ENCODE data around the gene LRP1B. TPM values are rescaled to one million over a fixed set of nuclear protein-coding genes. Genes with fewer than 3 reads are reported as not detected.

Gene LRP1B
- polyA plus RNA-seq, 1 of the 3 experiments (the other 2 are of a cell fraction) = 0.28 TPM

- H3K4me3 ChIP-seq (ENCODE audit: low read depth in 2 of 2, low read length in 1 of 2) = no peak overlapping the region
- H3F3A ChIP-seq (replicated peaks; ENCODE audit: insufficient read depth) = no peaks in the 10 kb centered on the region
- POLR2A ChIA-PET = no interaction called here
- CTCF ChIA-PET = no interaction called here
- no peaks in the 10 kb centered on the region for H3K9me2 ChIP-seq
- H3K4me2 ChIP-seq = no peak overlapping the region
- no peak for TF ChIP-seq EZH2phosphoT487 (IDR thresholded peaks at IDR 0.05; ENCODE audit: borderline replicate concordance, low read depth)
- H3K27me3 ChIP-seq (ENCODE audit: insufficient read depth) = no peaks in the 10 kb centered on the region
- no peaks in the 10 kb centered on the region for H3K79me2 ChIP-seq (ENCODE audit: insufficient read depth)
- H3K9me3 ChIP-seq = no peaks in the 10 kb centered on the region
- no peaks in the 10 kb centered on the region for H4K20me1 ChIP-seq (ENCODE audit: insufficient read depth)
- no peak overlapping the region for H3K9ac ChIP-seq
- H2AFZ ChIP-seq (ENCODE audit: low read depth) = no peak overlapping the region
- WGBS (ENCODE audit: low lambda C conversion rate) = 91% methylated on average over 1 of the region's 1 CpG
- DNase-seq = no peak
- peaks cover 0 to 9% of the 10 kb centered on the region in 2 experiments; a peak in 1 of 4 replicates for H3K4me1 ChIP-seq (ENCODE audit: control insufficient read depth in 1 of 2, insufficient read depth in 2 of 2, low read depth in 1 of 2, low read length in 1 of 2)
- no peaks in the 10 kb centered on the region for H3K36me3 ChIP-seq (replicated peaks in 1 of 2; ENCODE audit: control insufficient read depth in 1 of 2, insufficient read depth in 2 of 2, low read length in 1 of 2)
- no peak overlapping the region for H3K27ac ChIP-seq (ENCODE audit: low read depth in 2 of 2, low read length in 1 of 2)
Measured at GRCh38 chr2:140363131-140363530, 1767.7 kb downstream of the LRP1B start.

GRCh38 chr2:140362361-140362760 is 1768.5 kb downstream of the LRP1B start:
- Histone ChIP-seq H3K4me1 (ENCODE audit: control insufficient read depth in 1 of 2, insufficient read depth in 2 of 2, low read depth in 1 of 2, low read length in 1 of 2) (peaks cover 0 to 9% of the 10 kb centered on the region in 2 experiments; a peak in 1 of 4 replicates), H3K9ac (no peak overlapping the region), H3K9me2 (no peaks in the 10 kb centered on the region), H3F3A (replicated peaks; ENCODE audit: insufficient read depth) (no peaks in the 10 kb centered on the region), H3K4me2 (no peak overlapping the region), H3K27me3 (ENCODE audit: insufficient read depth) (no peaks in the 10 kb centered on the region), H4K20me1 (ENCODE audit: insufficient read depth) (no peaks in the 10 kb centered on the region), H3K27ac (ENCODE audit: low read depth in 2 of 2, low read length in 1 of 2) (no peak overlapping the region), H3K4me3 (ENCODE audit: low read depth in 2 of 2, low read length in 1 of 2) (no peak overlapping the region), H3K79me2 (ENCODE audit: insufficient read depth) (no peaks in the 10 kb centered on the region), H3K9me3 (no peaks in the 10 kb centered on the region), H2AFZ (ENCODE audit: low read depth) (no peak overlapping the region), H3K36me3 (replicated peaks in 1 of 2; ENCODE audit: control insufficient read depth in 1 of 2, insufficient read depth in 2 of 2, low read length in 1 of 2) (no peaks in the 10 kb centered on the region)
- WGBS (ENCODE audit: low lambda C conversion rate) = 95% methylated on average over 1 of the region's 1 CpG
- ChIA-PET CTCF (no interaction called here), POLR2A (no interaction called here)
- TF ChIP-seq USF1 (IDR thresholded peaks at IDR 0.05; ENCODE audit: borderline replicate concordance, low read depth) (no peak), ELF1 (IDR thresholded peaks at IDR 0.05) (no peak), SMC3 (IDR thresholded peaks at IDR 0.05; ENCODE audit: low read depth, low read length) (no peak), NFIC (IDR thresholded peaks at IDR 0.05; ENCODE audit: borderline replicate concordance) (no peak)
- no peak for DNase-seq

- peak overlapping the region in 1 of 2 experiments; percentile 55; a peak in 2 of 4 replicates for H3K27ac ChIP-seq (ENCODE audit: low read depth in 2 of 2, low read length in 1 of 2)
- 22% methylated on average over 2 of the region's 2 CpGs for WGBS (ENCODE audit: low lambda C conversion rate)
- POLR2A ChIA-PET = no interaction called here
- H3K36me3 ChIP-seq (replicated peaks in 1 of 2; ENCODE audit: control insufficient read depth in 1 of 2, insufficient read depth in 2 of 2, low read length in 1 of 2) = no peaks in the 10 kb centered on the region
- no peaks in the 10 kb centered on the region for H3K27me3 ChIP-seq (ENCODE audit: insufficient read depth)
- no peaks in the 10 kb centered on the region for H4K20me1 ChIP-seq (ENCODE audit: insufficient read depth)
- CTCF ChIA-PET = no interaction called here
- TF ChIP-seq EP300 (IDR thresholded peaks at IDR 0.05; ENCODE audit: borderline replicate concordance in 1 of 2, low read depth in 1 of 2, low read length in 1 of 2) (peak in 1 of 2 experiments; percentile 57; a peak in 2 of 4 replicates), EZH2phosphoT487 (IDR thresholded peaks at IDR 0.05; ENCODE audit: borderline replicate concordance, low read depth) (no peak), TCF12 (IDR thresholded peaks at IDR 0.05) (peak; percentile 60), GATA2 (CRISPR knock-in tag; IDR thresholded peaks at IDR 0.05) (peak; percentile 64; the same call in 1 of the 2 replicates), GABPA (IDR thresholded peaks at IDR 0.05; ENCODE audit: low read depth) (no peak), TAF1 (IDR thresholded peaks at IDR 0.05; ENCODE audit: borderline replicate concordance, low read depth, low read length) (no peak), PBX3 (IDR thresholded peaks at IDR 0.05) (0 out of 2 replicates have a peak, but pooled peaks have one; percentile 20), SMC3 (IDR thresholded peaks at IDR 0.05; ENCODE audit: low read depth, low read length) (no peak)
- DNase-seq = no peak
- H3K9me3 ChIP-seq = no peaks in the 10 kb centered on the region
- H3K9ac ChIP-seq = no peak overlapping the region
- H3K4me1 ChIP-seq (ENCODE audit: control insufficient read depth in 1 of 2, insufficient read depth in 2 of 2, low read depth in 1 of 2, low read length in 1 of 2) = peaks cover under 1 to 9% of the 10 kb centered on the region in 2 experiments; a peak in 2 of 4 replicates
- H2AFZ ChIP-seq (ENCODE audit: low read depth) = no peak overlapping the region
- no peaks in the 10 kb centered on the region for H3K9me2 ChIP-seq
- H3F3A ChIP-seq (replicated peaks; ENCODE audit: insufficient read depth) = no peaks in the 10 kb centered on the region
- H3K79me2 ChIP-seq (ENCODE audit: insufficient read depth) = no peaks in the 10 kb centered on the region
- no peak overlapping the region for H3K4me3 ChIP-seq (ENCODE audit: low read depth in 2 of 2, low read length in 1 of 2)
- no peak overlapping the region for H3K4me2 ChIP-seq
Measured at GRCh38 chr2:140359056-140359771, 1771.6 kb downstream of the LRP1B start.
